K562 (cell line): ENCODE measurements around the gene NPIPB2.

ENCODE experiments used
- GABPB1 ChIP-seq: sonication (generic); formaldehyde crosslinking; IDR thresholded peaks from 2 replicates; pipeline ENCODE4 v1.8.0; 2022; ENCODE audit warnings: mild to moderate bottlenecking, missing genetic modification reagents
- HDAC2 ChIP-seq: fragments of 450-650 bp; IDR thresholded peaks from 2 replicates; pipeline ENCODE4 v1.6.1; 2016; ENCODE audit warnings: mild to moderate bottlenecking
- MYC ChIP-seq, 2 experiments: fragments of 250-450 bp in 1 of 2; sonication (Bioruptor Pico) in 1 of 2; IDR thresholded peaks; 2 replicates each; pipeline versions ENCODE4 v1.5.1 to v1.6.1; 2012 to 2021; ENCODE audit warnings: low read depth in 2 of 2, borderline replicate concordance in 1 of 2, improper control_type of control experiment in 1 of 2, low read length in 1 of 2, mild to moderate bottlenecking in 1 of 2, moderate library complexity in 1 of 2
- NCOR1 ChIP-seq: fragments of 450-650 bp; IDR thresholded peaks from 2 replicates; pipeline ENCODE4 v1.6.1; 2016; ENCODE audit warnings: mild to moderate bottlenecking, moderate library complexity
- ZNF232 ChIP-seq: sonication (generic); formaldehyde crosslinking; IDR thresholded peaks from 2 replicates; pipeline ENCODE4 v1.8.0; 2022; ENCODE audit warnings: mild to moderate bottlenecking, missing genetic modification reagents

GRCh38 chr16:11901091-11901490, 40.8 kb downstream of the NPIPB2 start:
- TF ChIP-seq HDAC2 = no peak
- TF ChIP-seq NCOR1 = no peak
- no peak for TF ChIP-seq MYC (IDR thresholded peaks at IDR 0.05; ENCODE audit: low read depth, low read length)
- no peak for TF ChIP-seq MYC (CRISPR knock-in tag; IDR thresholded peaks at IDR 0.05; ENCODE audit: borderline replicate concordance, low read depth)
- no peak for TF ChIP-seq GABPB1 (CRISPR knock-in tag)
- no peak for TF ChIP-seq ZNF232
